HG03342 (cell line): ENCODE data around the gene COCH.
A peak's percentile ranks its signal among the peaks of the same experiment; 100 is the strongest.
"Not testable (repeated sequence)": the region's sequence is repeated elsewhere in the genome, so short reads cannot be mapped to it uniquely, and the experiment has no call there.

Source experiments
- ATAC-seq: cut with Tn5 transposase; IDR thresholded peaks from one replicate; pipeline ENCODE4 v1.9.1; 2021; ENCODE audit warnings: mild to moderate bottlenecking, moderate library complexity; ENCODE audit not compliant: unreplicated experiment

COCH gene

DNA sequence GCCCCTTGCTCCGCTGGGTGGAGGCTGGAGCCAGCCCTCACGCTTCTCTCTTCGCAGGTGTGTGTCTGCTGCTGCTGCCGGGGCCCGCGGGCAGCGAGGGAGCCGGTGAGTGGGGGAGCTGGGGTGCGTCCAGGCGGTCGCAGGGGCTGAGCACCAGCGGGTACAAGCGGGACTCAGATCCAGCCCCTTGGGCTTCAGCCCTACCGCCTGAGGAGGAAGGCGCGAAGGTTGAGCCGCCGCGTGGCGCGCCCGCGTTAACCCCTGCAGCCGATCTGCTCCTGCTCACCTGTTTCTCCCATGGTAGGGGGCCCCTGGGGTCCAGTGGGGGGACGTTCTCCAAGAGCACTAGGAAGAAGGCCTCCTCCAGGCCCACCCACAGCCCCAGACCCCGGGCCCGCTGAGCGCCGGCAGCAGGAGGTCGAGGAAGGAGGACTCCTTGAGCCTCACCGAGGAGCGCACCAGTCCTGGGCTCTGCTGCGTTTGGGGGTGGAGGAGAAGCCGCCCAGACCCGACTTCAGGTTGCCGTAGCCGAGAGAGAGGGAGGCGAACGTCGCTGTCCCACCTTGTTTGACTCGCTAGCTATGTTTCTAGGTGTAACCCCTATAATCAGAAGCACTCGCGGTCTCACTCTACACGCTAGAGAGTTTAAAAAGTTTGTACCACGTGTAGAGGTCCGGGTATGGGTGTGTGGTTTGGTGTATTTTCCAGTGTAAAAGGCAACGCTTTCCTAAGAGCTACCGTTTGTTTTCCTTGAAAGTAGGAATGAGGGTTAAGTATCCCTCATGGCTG lies 834 bp downstream of the COCH start:
- peak; percentile 28 for ATAC-seq

DNA sequence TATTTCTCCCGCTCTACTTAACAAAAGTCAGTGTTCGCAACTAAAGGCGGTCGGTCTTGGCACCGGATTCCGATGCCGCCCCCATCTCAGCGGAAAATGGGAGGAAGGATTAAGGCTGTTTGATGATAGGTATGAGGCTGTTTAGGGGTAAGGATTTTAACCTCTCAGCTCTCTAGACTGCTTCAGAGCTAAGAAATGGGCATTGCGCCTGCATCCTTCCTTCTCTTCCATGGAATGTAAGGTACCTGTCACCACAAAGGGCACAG lies 1.4 kb downstream of the COCH start:
- ATAC-seq, result no peak

- ATAC-seq, result no peak
Measured at GRCh38 chr14:30876692-30877091, 2.3 kb downstream of the COCH start.

DNA sequence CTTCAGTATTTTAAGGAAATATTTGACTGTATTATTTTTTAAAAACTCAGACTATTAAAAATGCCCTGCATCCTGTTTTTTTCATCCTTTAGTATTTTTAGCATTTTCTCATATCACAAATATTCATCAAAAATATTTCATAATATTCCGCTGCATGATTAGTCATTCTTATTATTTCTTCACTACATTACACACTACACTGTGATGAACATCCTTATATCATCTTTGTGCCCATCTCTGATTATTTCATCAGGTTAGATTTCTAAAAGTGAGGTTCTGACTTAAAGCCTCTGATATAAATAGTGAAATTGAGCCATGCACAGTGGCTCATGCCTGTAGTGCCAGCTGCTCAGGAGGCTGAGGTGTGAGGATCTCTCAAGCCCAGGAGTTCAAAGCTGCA lies 8.1 kb downstream of the COCH start:
- ATAC-seq, result no peak

DNA sequence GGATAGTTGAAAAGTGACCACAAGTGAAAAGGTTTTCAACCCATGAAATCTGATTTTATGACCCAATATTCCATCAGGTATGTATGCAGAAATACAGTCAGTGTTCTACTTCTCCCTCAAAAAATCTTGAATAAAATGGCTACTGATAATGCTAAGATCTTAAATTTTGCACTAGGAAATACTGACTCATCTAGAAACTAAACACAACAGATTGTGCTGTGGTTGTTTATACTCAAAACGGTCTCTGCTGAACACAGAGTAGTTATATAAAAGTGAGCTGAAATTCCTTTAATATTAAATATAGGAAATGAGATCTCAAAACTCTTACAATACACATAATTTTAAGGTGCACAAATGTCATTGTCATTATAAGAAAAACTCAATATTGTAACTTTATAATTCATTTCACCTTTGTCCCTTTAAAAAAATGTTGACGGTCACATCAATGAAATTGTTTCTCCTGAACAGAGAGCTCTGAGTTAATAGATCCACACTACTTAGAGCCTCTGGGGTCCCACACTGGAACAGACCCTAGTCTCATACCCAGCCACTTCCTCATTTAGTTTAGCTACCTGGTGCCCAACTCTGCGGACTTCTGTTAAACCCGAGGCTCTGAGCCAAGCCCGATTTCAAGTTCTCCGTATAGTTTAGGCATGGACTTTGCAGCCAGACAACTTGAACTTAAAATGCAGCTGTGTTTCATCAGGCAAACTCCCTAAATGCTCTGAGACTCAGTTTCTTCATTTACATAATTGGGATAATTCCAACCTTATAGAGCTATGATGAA lies 9.3 kb downstream of the COCH start:
- no peak for ATAC-seq

GRCh38 chr14:30884901-30885300 lies 10.5 kb downstream of the COCH start:
- ATAC-seq, result no peak

GRCh38 chr14:30885840-30886740 lies 11.7 kb downstream of the COCH start:
- no peak for ATAC-seq

- ATAC-seq, result no peak
Measured at GRCh38 chr14:30888480-30889243, 14.3 kb downstream of the COCH start.

- ATAC-seq, result no peak
Measured at GRCh38 chr14:30889244-30889594, 14.9 kb downstream of the COCH start.

DNA sequence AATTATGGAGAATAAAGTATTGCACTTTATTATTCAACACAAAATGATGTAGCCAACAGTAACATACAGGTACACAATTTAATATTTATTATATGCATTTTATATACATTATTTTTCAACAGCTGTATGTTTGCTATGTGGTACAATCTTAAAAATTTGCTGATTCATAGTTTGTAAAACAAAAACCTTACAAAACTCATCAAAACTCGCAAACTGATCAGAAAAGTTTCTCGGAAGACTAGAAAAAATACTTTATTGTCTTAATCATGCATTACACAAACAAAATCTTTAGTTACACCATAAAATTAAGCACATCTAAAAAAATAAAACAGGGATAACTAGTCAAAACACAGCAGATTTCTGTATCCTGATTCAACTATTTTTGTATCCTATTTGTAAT lies 19.5 kb downstream of the COCH start:
- no peak for ATAC-seq

DNA sequence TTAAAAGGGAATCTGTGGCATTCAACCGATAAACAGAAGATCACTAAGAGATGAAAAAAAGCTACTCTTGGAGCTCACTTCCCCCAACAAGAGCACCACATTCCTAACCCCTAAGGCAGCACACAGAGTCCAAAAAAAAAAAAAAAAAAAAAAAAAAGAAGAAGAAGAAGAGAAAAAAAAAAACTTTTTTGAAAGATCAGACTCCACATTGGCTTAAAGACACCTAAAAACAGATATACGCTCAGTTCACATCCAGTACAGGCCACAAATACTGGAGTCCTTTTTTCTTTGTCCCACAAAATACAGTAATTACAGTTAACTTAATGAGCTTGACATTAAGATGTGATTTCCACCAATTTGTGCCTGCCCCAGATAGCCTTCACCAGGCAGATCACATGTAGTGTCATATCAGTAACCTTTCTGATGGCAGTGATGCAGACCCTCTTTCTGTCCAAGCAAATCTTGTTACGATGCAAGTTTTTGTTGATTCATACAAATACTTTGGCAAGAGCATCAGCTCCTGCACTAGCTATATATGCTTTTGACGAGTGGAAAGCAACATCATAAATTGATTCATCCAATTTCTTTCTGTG lies 20.7 kb downstream of the COCH start:
- ATAC-seq, result no peak

DNA sequence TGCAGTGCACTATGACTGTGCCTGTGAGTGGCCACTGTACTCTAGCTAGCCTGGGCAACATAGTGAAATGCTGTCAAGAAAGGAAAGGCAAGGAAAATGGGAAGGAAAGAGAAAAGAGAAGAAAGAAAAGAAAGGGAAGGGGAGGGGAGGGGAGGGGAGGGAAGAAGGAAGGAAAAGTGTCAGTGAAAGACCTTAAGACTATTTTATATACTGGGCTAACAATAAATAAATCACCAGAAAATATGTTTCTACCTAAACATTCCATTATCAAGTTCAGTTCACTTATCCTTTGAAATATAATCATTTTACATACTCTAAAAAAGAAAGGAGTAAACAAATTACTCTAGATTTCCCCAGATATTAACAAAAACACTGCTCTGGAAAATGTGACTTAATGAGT lies 22.1 kb downstream of the COCH start:
- no peak for ATAC-seq

DNA sequence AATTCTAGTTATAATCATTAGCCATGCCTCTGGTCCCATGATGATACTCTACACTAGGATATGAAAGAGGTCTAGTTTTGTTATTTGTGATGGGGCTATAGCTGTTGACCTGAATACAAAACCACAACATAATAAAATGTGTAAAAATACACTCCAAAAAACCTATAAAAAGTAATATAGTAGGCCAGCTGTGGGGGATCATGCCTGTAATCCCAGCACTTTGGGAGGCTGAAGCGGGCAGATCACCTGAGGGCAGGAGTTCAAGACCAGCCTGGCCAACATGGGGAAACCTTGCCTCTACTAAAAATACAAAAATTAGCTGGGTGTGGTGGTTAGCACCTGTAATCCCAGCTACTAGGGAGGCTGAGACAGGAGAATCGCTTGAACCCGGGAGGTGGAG lies 22.8 kb downstream of the COCH start:
- ATAC-seq, result not testable (repeated sequence)

- no peak for ATAC-seq
Measured at GRCh38 chr14:30903285-30904124, 29.1 kb downstream of the COCH start.

DNA sequence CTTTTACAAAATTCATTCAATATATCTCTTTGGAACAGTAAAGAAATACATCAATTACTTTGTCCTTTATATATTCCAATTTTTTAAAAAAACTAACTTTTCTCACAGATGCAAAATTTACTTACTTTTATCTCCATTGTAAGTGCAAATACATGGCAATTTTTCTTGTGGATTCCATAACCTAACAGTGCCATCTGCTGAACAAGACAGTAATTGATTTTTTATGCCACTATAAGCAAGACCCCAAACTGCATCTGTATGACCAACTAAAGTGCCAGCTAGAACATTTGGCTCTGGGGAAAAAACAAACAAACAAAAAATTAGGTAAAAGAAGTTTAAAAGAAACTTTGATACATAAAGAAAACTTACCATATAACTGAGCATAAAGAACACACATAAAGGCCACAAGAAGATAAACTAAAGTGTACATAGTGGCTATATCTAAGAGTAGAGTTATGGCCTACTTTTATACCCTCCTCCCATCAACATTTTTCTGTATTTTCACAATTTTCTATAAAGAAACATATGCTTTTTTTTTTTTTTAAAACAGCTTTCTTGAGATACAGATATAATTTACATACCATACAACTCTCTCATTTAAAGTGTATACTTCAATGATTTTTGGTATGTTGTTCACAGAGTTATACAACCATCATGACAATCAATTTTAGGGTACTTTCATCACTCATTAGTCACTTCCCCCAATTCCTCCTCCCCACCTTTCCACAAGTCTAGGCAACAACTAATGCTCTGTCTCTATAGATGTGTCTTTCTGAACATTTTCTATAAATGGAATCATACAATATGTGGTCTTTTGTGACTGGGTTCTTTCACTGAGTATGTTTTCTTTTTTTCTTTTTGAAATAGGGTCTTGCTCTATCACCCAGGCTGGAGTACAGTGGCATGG lies 32.6 kb downstream of the COCH start:
- ATAC-seq, result no peak

DNA sequence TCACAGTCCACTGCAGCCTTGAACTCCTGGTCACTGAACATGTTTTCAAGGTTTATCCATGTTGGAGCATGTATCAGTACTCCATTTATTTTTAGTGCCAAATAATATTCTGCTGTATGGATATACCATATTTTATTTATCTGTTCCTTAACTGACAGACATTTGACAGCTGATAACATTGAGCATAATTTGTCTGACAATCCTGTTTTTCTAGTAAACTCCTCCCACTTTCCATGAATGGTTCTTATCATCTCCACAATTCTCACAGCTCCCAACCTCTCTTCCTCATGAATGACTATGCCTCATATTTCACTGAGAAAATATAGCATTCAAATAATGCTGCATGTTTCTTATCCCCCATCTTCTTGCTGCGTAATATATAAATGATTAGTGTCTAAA lies 33.3 kb downstream of the COCH start:
- no peak for ATAC-seq

- ATAC-seq, result no peak
Measured at GRCh38 chr14:30908826-30909225, 34.5 kb downstream of the COCH start.

DNA sequence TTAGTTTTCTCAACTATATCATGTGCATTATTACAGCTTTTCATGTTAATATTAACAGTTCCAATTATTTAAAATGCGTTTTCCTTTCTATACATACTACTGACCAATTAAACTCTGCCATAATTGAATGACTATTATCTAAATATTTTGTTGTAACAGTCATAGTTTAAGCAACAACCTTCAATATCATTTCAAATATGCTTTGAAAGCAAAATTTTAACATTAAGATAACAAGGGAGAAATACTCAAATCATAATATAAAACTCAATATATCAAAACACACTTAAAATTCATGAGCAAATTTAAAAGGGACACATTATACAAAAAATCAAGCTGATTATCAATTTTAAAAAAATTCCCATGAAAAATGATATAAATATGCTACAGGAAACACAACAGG lies 40.5 kb downstream of the COCH start:
- ATAC-seq, result no peak

DNA sequence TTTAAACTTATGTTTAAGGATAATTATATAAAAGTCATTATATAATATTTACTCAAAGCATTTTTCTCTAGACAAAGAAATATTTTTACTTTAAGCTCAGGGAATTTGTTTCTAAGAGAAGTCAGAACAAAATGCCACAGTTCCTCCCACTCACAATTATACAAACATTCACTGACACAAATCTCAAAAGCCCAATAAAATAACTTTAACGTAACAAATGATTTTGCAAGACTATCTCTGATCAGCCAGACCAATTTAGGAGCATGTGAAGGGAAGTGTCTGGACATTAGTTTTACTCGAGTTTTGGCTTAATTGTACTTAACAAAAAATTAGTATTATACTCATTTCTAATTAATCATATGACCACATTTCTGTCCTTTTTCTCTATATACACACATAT lies 41.2 kb downstream of the COCH start:
- no peak for ATAC-seq
